ENCODE data around the gene OGFOD3. TPM values are rescaled to one million over a fixed set of nuclear protein-coding genes. Genes with fewer than 3 reads are reported as not detected.

Gene OGFOD3
- total RNA-seq, 1 donor from 2014 or later = 27.1 TPM

DNA sequence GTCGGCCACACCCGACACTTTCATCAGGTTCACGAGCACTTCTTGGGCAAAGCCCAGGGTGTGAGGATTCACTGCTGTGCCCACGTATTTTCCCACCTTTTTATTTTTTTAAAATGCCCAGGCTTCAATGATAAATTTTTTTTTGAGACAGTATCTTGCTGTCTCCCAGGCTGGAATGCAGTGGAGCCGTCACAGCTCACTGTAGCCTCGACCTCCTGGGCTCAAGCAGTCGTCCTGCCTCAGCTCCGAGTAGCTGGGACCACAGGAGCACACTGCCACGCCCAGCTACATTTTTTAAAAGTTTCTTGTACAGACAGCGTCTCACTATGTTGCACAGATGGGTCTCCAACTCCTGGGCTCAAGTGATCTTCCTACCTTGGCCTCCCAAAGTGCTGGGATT lies 29.0 kb downstream of the OGFOD3 start:
- Histone ChIP-seq H3K9me3 (no peaks in the 10 kb centered on the region), H3K27me3 (ENCODE audit: low read depth) (peaks cover 26% of the 10 kb centered on the region), H3K4me1 (peaks cover 12% of the 10 kb centered on the region), H3K4me3 (no peak overlapping the region), H3K36me3 (peaks cover 28% of the 10 kb centered on the region), H3K27ac (no peak overlapping the region)
- DNase-seq (no peak), ATAC-seq (no peak)
- intact Hi-C loops (cut with DNase I) = no loop called here
- TF ChIP-seq, protein P1, sequence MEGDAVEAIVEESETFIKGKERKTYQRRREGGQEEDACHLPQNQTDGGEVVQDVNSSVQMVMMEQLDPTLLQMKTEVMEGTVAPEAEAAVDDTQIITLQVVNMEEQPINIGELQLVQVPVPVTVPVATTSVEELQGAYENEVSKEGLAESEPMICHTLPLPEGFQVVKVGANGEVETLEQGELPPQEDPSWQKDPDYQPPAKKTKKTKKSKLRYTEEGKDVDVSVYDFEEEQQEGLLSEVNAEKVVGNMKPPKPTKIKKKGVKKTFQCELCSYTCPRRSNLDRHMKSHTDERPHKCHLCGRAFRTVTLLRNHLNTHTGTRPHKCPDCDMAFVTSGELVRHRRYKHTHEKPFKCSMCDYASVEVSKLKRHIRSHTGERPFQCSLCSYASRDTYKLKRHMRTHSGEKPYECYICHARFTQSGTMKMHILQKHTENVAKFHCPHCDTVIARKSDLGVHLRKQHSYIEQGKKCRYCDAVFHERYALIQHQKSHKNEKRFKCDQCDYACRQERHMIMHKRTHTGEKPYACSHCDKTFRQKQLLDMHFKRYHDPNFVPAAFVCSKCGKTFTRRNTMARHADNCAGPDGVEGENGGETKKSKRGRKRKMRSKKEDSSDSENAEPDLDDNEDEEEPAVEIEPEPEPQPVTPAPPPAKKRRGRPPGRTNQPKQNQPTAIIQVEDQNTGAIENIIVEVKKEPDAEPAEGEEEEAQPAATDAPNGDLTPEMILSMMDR (IDR thresholded peaks at IDR 0.05) = no peak

DNA sequence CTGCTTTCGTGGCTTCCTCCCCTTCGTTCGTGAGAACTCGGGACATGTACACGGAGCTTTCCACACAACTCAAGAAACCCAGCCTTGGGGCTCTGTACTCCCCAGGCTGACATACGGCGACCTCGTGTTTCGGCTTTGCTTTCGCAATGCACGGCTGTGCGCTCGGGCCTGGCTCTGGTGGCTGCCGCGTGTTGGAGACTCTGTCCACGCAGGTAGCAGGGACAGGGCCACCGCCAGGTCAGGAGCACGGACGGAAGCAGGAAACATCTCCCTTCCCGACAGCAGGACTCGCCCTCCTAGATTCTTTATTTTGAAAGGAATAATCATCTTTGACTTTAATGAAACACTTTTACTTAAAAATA lies 29.5 kb downstream of the OGFOD3 start:
- intact Hi-C loops (cut with DNase I) = no loop called here
- no peaks in the 10 kb centered on the region for H3K9me3 ChIP-seq
- DNase-seq (no peak), ATAC-seq (no peak)
- H3K36me3 ChIP-seq = peaks cover 24% of the 10 kb centered on the region
- TF ChIP-seq, protein P1 (IDR thresholded peaks at IDR 0.05) = no peak
- H3K27ac ChIP-seq = no peak overlapping the region
- H3K4me3 ChIP-seq = no peak overlapping the region
- H3K4me1 ChIP-seq = peaks cover 16% of the 10 kb centered on the region
- H3K27me3 ChIP-seq (ENCODE audit: low read depth) = peaks cover 31% of the 10 kb centered on the region

DNA sequence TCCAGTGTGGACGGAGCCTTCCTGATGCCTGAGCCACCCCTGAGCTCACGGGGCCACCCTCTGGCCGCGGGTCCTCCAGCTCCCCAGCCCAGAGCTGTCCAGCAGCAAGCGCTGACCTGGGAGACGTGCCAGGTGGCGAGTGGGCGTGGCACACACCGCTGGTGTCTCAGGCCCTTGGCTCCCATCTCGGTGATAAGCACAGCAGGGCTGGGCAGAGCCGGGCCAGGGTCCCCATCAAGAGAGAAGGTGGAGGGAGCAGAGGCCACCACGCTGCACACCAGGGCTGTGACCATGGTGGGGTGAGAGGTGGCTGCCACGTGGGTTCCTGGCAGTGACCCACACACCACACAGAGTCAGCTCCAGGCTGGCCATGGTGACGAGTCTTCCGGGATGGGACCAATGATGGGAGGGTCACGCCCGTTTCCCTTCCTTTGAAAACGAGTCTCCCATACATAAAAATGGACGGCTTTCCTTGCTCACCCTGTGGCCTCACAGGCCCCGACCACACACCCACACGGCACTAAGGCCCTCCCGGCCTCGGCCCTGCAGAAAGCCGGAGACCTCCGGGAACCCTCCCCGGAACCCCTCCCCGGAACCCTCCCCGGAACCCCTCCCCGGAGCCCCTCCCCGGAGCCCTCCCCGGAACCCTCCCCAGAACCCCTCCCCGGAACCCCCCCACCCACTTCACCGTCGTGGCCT lies 30.0 kb downstream of the OGFOD3 start:
- Histone ChIP-seq H3K27ac (no peak overlapping the region), H3K4me1 (peaks cover 16% of the 10 kb centered on the region), H3K36me3 (peaks cover 19% of the 10 kb centered on the region), H3K9me3 (no peaks in the 10 kb centered on the region), H3K4me3 (no peak overlapping the region), H3K27me3 (ENCODE audit: low read depth) (peaks cover 33% of the 10 kb centered on the region)
- DNase-seq (no peak), ATAC-seq (peak; percentile 23 to 25)
- TF ChIP-seq, protein P1 (IDR thresholded peaks at IDR 0.05) = no peak
- intact Hi-C loops (cut with DNase I) = no loop called here

DNA sequence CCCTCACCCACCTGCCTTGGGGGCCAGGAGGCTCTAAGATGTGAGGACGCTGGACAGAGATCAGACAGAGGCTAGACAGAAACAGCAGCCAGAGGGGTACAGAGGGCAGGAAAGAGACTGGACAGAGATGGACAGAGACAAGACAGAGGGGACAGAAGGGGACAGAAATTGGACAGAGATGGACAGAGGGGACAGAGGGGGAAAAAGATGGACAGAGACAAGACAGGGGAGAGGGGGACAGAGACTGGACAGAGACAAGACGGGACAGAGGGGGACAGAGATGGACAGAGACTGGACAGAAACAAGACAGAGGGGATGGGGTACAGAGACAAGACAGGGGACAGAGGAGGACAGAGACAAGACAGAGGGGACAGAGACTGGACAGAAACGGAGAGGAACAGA lies 30.7 kb downstream of the OGFOD3 start:
- Histone ChIP-seq H3K4me1 (peaks cover 16% of the 10 kb centered on the region), H3K27me3 (ENCODE audit: low read depth) (peaks cover 36% of the 10 kb centered on the region), H3K27ac (no peak overlapping the region)

DNA sequence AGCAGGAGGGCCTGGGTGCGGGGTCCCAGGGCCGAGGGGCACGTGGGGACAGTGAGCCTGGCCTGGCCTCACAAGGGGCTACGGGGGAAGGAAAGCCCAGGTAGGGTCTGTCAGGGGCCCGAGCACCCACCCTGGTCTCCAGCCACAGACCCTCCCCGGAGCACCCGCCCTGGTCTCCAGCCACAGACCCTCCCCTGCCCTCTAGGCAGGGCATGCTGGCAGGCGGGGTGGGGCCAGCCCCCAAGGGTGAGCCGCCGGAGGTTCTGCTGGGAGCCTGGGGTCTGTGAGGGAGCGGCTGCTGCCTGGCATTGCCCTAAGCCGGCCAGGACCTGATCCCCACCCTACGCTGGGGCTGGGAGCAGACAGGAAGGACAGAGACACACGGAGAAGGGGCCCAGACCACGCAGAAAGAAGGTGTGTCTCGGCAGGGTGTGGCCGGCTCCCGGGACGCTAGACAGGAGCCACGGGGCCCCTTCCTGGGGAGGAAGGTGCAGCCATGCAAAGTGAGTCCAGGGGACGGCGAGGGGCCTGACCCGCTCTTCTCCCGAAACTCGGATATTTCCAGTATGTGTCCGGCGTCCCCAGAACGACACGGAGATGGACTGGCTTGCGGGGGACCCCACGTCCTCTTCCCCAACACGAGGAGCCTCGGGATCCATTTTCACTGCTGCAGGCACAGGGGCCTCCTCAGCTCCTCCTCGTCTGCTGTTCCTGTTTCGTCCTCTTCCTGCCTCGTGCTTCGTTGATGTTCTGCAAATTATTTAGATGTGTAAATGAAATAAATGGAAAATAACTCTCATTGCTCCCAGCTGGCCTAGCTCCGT lies 31.3 kb downstream of the OGFOD3 start:
- TF ChIP-seq, protein P1 (IDR thresholded peaks at IDR 0.05) = no peak
- Histone ChIP-seq H3K27ac (no peak overlapping the region), H3K4me1 (peaks cover 16% of the 10 kb centered on the region), H3K4me3 (no peak overlapping the region), H3K9me3 (no peaks in the 10 kb centered on the region), H3K27me3 (ENCODE audit: low read depth) (peaks cover 41% of the 10 kb centered on the region), H3K36me3 (peaks cover 7% of the 10 kb centered on the region)
- intact Hi-C loops (cut with DNase I) = no loop called here
- ATAC-seq (no peak), DNase-seq (no peak)

More for the DNA sequence above, 30.7 kb downstream of the OGFOD3 start:
- no peak for ATAC-seq
- peaks cover 13% of the 10 kb centered on the region for H3K36me3 ChIP-seq
- TF ChIP-seq, protein P1 (IDR thresholded peaks at IDR 0.05) = no peak
- DNase-seq = no peak
- intact Hi-C loops (cut with DNase I) = no loop called here
- no peak overlapping the region for H3K4me3 ChIP-seq
- no peaks in the 10 kb centered on the region for H3K9me3 ChIP-seq

All from lower lobe of right lung (tissue), 2 donors.